Astrocyte (in vitro differentiated cells and primary cell): ENCODE measurements around the gene ACAD8. TPM values are rescaled to one million over a fixed set of nuclear protein-coding genes. Genes with fewer than 3 reads are reported as not detected.
"Not testable (repeated sequence)": the region's sequence is repeated elsewhere in the genome, so short reads cannot be mapped to it uniquely, and the experiment has no call there.

Source experiments
- DNase-seq: peaks from one replicate; pipeline ENCODE4 v3.0.0-alpha.2; 2010; ENCODE audit warnings: low read depth
- FAIRE-seq: peaks from 2 replicates; lab custom pipeline; 2011; peaks lifted over from hg19 to GRCh38; lab: Jason Lieb, UNC
- H2AFZ ChIP-seq: 2 replicates; pipeline ENCODE4 v1.6.0; 2012; ENCODE audit warnings: low read depth, low read length, inconsistent platforms
- H3K27ac ChIP-seq: 2 replicates; pipeline ENCODE4 v1.5.1; 2011; ENCODE audit warnings: low read depth, low read length, inconsistent platforms
- H3K27me3 ChIP-seq: 2 replicates; pipeline ENCODE4 v1.6.0; 2011; ENCODE audit warnings: low read length, inconsistent platforms; ENCODE audit not compliant: insufficient read depth
- H3K36me3 ChIP-seq: 2 replicates; pipeline ENCODE4 v1.5.1; 2011; ENCODE audit warnings: low read length, inconsistent platforms; ENCODE audit not compliant: insufficient read depth
- H3K4me1 ChIP-seq: 2 replicates; pipeline ENCODE4 v1.5.1; 2011; ENCODE audit warnings: low read length, inconsistent platforms; ENCODE audit not compliant: insufficient read depth
- H3K4me2 ChIP-seq: 2 replicates; pipeline ENCODE4 v1.6.0; 2012; ENCODE audit warnings: low read length, inconsistent platforms
- H3K4me3 ChIP-seq: 2 replicates; pipeline ENCODE4 v1.5.1; 2011; ENCODE audit warnings: low read depth, mild to moderate bottlenecking, low read length, inconsistent platforms; ENCODE audit not compliant: insufficient read depth
- H3K79me2 ChIP-seq: 2 replicates; pipeline ENCODE4 v1.6.0; 2012; ENCODE audit warnings: mild to moderate bottlenecking, low read length, inconsistent platforms; ENCODE audit not compliant: insufficient read depth
- H3K9ac ChIP-seq: 2 replicates; pipeline ENCODE4 v1.6.0; 2012; ENCODE audit warnings: mild to moderate bottlenecking, low read length, inconsistent platforms
- H3K9me3 ChIP-seq: 2 replicates; pipeline ENCODE4 v1.5.1; 2012; ENCODE audit warnings: low read depth, mild to moderate bottlenecking, low read length, inconsistent platforms; ENCODE audit not compliant: insufficient read depth
- H4K20me1 ChIP-seq: 2 replicates; pipeline ENCODE4 v1.6.0; 2012; ENCODE audit warnings: low read length, inconsistent platforms; ENCODE audit not compliant: insufficient read depth
- H3K27ac Mint-ChIP-seq: one replicate; pipeline ENCODE4 v1.8.0; 2021; ENCODE audit warnings: mild to moderate bottlenecking, mixed read lengths; ENCODE audit not compliant: unreplicated experiment
- H3K27me3 Mint-ChIP-seq: one replicate; pipeline ENCODE4 v1.8.0; 2021; ENCODE audit warnings: low read depth, mixed read lengths; ENCODE audit not compliant: unreplicated experiment
- H3K36me3 Mint-ChIP-seq: one replicate; pipeline ENCODE4 v1.8.0; 2021; ENCODE audit warnings: low read depth, mixed read lengths; ENCODE audit not compliant: unreplicated experiment
- H3K4me1 Mint-ChIP-seq: one replicate; pipeline ENCODE4 v1.8.0; 2021; ENCODE audit warnings: low read depth, mixed read lengths; ENCODE audit not compliant: unreplicated experiment
- H3K4me3 Mint-ChIP-seq: one replicate; pipeline ENCODE4 v1.8.0; 2021; ENCODE audit warnings: mild to moderate bottlenecking, moderate library complexity, mixed read lengths; ENCODE audit not compliant: unreplicated experiment
- H3K9me3 Mint-ChIP-seq: one replicate; pipeline ENCODE4 v1.8.0; 2021; ENCODE audit warnings: mild to moderate bottlenecking, mixed read lengths; ENCODE audit not compliant: unreplicated experiment
- CTCF ChIP-seq: IDR thresholded peaks from 2 replicates; pipeline ENCODE4 v1.5.1; 2011; ENCODE audit warnings: low read depth, mild to moderate bottlenecking, inconsistent platforms, low read length, moderate library complexity; ENCODE audit not compliant: insufficient read depth
- EZH2 ChIP-seq: IDR thresholded peaks from 2 replicates; pipeline ENCODE4 v1.6.1; 2012; ENCODE audit warnings: mild to moderate bottlenecking, low read length, inconsistent platforms; ENCODE audit not compliant: insufficient read depth
- total RNA-seq: library from RNA; stranded (reverse); gene quantifications from 2 replicates; pipeline ENCODE4 v1.2.1, GENCODE V29; 2021

Gene ACAD8
- total RNA-seq, 1 donor from 2014 or later = 15.8 TPM

- H3K4me1 Mint-ChIP-seq = peaks cover 4% of the 10 kb centered on the region
- H3K27ac ChIP-seq = no peak overlapping the region
- peaks cover 55% of the 10 kb centered on the region for H3K27me3 Mint-ChIP-seq
- no peaks in the 10 kb centered on the region for H4K20me1 ChIP-seq
- H3K4me3 Mint-ChIP-seq = peak overlapping the region; percentile 85
- H3K27ac Mint-ChIP-seq = peak overlapping the region; percentile 44
- no peak overlapping the region for H3K4me3 ChIP-seq
- no peak for TF ChIP-seq EZH2
- no peak for TF ChIP-seq CTCF
- no peaks in the 10 kb centered on the region for H3K36me3 ChIP-seq
- peak overlapping the region; percentile 34 for H2AFZ ChIP-seq
- no peaks in the 10 kb centered on the region for H3K79me2 ChIP-seq
- peaks cover 62% of the 10 kb centered on the region for H3K27me3 ChIP-seq
- H3K36me3 Mint-ChIP-seq = no peaks in the 10 kb centered on the region
- FAIRE-seq = no peak
- peaks cover 7% of the 10 kb centered on the region for H3K9me3 ChIP-seq
- peaks cover 3% of the 10 kb centered on the region for H3K9me3 Mint-ChIP-seq
- H3K9ac ChIP-seq = no peak overlapping the region
- no peak for DNase-seq
- H3K4me1 ChIP-seq = peaks cover 10% of the 10 kb centered on the region
- H3K4me2 ChIP-seq = peak overlapping the region; percentile 81
These were observed 24.0 kb downstream of the ACAD8 start for GRCh38 chr11:134277183-134278001.

- Mint-ChIP-seq H3K27me3 (peaks cover 48% of the 10 kb centered on the region), H3K36me3 (no peaks in the 10 kb centered on the region), H3K4me3 (no peak overlapping the region), H3K4me1 (peaks cover 4% of the 10 kb centered on the region), H3K9me3 (peaks cover 3% of the 10 kb centered on the region), H3K27ac (no peak overlapping the region)
- Histone ChIP-seq H3K9me3 (peaks cover 7% of the 10 kb centered on the region), H3K4me3 (no peak overlapping the region), H2AFZ (no peak overlapping the region), H3K9ac (no peak overlapping the region), H3K4me2 (no peak overlapping the region), H3K4me1 (peaks cover 10% of the 10 kb centered on the region), H3K27me3 (peaks cover 53% of the 10 kb centered on the region), H3K27ac (no peak overlapping the region), H3K79me2 (no peaks in the 10 kb centered on the region), H3K36me3 (no peaks in the 10 kb centered on the region), H4K20me1 (no peaks in the 10 kb centered on the region)
- TF ChIP-seq EZH2 = no peak
- no peak for TF ChIP-seq CTCF
- no peak for FAIRE-seq
- DNase-seq = no peak
These were observed 25.0 kb downstream of the ACAD8 start for GRCh38 chr11:134278356-134278755.

GRCh38 chr11:134281635-134282034 is 28.3 kb downstream of the ACAD8 start:
- not testable (repeated sequence) for H3K27ac Mint-ChIP-seq, H3K4me3 Mint-ChIP-seq, H3K9ac ChIP-seq, H3K36me3 ChIP-seq, H2AFZ ChIP-seq, FAIRE-seq, H3K9me3 Mint-ChIP-seq, DNase-seq, H3K79me2 ChIP-seq, H4K20me1 ChIP-seq, H3K4me1 ChIP-seq, H3K9me3 ChIP-seq, H3K4me1 Mint-ChIP-seq, H3K4me2 ChIP-seq, H3K36me3 Mint-ChIP-seq, H3K27ac ChIP-seq, H3K4me3 ChIP-seq
- H3K27me3 ChIP-seq = peaks cover 25% of the 10 kb centered on the region
- peaks cover 40% of the 10 kb centered on the region for H3K27me3 Mint-ChIP-seq
